Ecto neural progenitor cell (in vitro differentiated cells): ENCODE results near the gene YEATS4.

ENCODE experiments used
- DNase-seq: peaks from one replicate; pipeline ENCODE4 v3.0.0-alpha.2; 2018; ENCODE audit warnings: low spot score

Gene YEATS4

DNA sequence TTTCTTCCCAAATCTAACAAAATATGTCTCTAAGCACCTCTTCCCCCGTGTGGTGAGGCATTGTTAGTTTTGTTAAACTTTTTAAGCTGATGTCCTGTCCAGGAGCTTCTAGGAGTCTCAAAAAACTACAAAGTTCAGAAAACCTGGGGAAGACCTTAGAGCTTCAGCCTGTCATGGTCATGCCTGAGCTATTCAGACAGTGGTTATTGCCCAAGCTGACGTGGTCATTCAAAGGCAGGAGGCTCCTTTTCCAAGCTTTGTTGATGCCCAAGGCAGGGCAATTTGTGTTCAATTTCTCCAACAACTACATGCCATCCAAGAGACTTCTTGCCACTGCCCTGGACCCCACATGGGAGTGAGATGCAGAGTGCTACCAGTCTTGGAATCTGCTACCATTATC lies 17.1 kb upstream of the YEATS4 start:
- no peak for DNase-seq

DNA sequence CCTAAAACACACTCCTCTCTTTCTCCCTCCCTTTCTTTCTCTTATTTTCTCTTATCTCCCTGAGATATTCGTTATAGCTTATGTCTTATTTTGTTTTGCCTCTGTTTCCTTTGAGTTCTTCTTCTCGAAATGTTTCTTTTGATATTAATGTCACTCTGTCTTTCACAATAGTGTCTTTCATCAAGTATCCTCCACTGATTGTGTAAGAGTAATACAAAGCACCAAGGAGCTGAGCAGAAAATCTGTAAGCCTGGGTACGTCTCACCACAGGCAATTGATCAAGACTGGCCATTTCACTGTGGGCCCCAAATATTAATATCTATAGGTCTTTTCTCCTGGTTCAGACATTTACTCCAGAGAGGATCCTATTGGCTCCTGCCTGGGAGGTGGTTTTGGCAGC lies 16.2 kb upstream of the YEATS4 start:
- no peak for DNase-seq

DNA sequence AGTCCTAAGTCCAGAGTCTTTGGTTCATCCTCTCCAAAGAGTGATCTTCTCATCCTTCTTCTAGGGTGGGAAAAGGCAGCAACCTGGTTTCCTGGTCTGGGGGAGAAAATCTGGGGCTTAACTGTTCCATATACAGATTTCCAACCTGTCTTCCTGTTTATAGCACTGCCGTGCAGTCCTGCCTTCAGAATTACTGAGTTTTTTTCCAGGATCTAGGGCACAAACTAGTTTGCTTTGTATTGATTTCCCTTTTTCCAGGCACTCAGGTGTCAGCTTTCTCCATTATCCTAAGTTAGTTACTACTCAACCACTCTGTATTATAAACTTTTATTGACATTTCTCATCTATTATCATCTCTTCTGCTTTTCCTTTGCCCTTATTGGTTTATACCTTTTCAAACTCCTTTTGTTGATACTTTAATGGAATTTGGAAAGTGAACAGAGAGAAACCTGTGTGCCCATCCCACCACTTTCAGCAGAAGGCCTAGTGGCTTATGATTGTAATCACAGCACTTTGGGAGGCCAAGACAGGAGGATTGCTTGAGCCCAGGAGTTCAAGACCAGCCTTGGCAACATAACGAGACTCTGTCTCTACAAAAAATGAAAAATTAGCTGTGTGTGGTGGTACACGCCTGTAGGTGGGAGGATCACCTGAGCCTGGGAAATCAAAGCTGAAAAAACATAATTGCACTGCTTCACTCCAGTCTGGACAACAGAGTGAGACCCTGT lies 15.5 kb upstream of the YEATS4 start:
- DNase-seq = no peak

DNA sequence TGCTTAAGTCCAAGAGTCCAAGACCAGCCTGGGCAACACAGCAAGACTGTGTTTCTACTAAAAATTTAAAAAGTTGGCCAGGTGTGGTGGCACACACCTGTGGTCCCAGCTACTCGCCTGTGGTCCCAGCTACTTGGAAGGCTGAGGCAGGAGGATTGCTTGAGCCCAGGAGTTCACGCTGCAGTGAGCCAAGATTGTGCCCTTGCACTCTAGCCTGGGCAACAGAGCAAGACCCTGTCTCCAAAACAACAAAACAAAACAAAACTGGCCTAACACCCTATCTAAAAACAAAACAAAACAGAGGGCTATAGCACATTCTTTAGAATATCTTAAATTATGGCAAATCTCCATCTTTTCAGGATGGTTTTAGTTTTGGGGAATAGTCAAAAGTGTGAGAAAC lies 14.5 kb upstream of the YEATS4 start:
- DNase-seq = no peak

DNA sequence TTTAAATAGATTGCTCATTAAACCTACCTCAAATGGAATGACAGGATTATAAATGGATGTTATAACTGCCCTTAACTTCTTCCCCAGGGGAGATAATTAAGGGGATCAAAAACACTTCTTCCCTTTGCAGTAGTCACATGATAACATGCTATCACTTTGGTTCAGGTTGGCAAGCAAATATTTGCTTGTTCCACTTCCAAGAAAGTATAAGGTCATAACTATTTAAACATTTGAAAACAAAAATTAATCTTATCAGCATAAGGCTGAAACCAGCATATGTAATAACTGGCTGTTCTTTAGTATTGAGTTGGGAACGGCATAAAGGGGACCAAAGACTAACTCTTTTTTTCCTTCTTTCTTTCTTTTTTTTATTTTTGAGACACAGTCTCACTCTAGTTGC lies 13.8 kb upstream of the YEATS4 start:
- DNase-seq = no peak

DNA sequence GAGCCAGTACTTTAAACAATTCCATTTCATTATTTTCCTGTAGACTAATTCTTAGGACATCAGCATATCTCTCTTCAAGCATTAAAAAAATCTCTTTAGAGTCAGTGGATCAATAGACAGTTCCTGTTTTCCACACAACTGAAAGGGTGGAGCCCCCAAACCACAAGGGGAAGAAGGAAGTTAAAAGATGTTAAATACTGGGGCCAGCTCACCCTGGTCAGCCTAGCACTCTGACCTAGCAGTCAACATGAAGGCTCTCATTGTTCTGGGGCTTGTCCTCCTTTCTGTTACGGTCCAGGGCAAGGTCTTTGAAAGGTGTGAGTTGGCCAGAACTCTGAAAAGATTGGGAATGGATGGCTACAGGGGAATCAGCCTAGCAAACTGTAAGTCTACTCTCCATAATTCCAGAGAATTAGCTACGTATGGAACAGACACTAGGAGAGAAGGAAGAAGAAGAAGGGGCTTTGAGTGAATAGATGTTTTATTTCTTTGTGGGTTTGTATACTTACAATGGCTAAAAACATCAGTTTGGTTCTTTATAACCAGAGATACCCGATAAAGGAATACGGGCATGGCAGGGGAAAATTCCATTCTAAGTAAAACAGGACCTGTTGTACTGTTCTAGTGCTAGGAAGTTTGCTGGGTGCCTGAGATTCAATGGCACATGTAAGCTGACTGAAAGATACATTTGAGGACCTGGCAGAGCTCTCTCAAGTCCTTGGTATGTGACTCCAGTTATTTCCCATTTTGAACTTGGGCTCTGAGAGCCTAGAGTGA lies 11.2 kb upstream of the YEATS4 start, which contains the start of gene LYZ:
Gene LYZ (plus strand): TSS at position 220 of the 777 bp plus-strand sequence. CDS start 28 bp downstream, at position 248.
- no peak for DNase-seq

DNA sequence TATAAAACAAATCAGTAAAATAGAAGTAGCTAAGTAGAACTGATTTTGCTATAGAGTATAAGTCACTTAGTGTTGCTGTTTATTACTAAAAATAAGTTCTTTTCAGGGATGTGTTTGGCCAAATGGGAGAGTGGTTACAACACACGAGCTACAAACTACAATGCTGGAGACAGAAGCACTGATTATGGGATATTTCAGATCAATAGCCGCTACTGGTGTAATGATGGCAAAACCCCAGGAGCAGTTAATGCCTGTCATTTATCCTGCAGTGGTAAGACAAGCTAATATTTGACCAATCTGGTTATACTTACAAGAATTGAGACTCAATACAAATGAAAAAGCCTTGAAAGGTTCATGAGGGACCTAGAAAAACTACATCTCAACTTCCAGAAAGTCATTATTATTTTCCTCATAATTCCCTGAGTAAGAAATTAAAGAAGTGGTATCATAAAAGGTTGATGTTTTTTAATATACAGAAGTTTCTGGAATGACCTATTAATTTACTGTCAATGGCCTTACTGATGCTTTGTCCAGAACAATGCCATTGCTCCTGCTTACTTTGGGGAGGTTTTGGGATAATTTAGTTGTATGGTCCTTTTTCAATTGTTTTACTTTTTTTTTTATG lies 9.4 kb upstream of the YEATS4 start:
- no peak for DNase-seq

DNA sequence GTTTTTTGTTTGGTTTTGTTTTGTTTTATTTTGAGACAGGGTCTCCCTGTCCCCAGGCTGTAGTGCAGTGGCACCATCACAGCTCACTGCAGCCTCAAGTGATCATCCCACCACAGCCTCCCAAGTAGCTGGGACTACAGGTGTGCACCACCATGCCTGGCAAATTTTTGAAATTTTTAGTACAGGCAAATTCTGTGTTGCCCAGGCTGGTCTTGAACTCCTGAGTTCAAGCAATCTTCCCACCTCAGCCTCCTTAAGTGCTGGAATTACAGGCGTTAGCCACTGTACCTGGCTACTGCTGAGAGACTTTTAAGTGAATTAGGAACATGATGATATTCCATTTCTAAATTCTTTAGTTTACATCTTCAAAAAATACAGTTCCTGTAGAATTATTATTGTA lies 8.8 kb upstream of the YEATS4 start:
- DNase-seq = no peak

DNA sequence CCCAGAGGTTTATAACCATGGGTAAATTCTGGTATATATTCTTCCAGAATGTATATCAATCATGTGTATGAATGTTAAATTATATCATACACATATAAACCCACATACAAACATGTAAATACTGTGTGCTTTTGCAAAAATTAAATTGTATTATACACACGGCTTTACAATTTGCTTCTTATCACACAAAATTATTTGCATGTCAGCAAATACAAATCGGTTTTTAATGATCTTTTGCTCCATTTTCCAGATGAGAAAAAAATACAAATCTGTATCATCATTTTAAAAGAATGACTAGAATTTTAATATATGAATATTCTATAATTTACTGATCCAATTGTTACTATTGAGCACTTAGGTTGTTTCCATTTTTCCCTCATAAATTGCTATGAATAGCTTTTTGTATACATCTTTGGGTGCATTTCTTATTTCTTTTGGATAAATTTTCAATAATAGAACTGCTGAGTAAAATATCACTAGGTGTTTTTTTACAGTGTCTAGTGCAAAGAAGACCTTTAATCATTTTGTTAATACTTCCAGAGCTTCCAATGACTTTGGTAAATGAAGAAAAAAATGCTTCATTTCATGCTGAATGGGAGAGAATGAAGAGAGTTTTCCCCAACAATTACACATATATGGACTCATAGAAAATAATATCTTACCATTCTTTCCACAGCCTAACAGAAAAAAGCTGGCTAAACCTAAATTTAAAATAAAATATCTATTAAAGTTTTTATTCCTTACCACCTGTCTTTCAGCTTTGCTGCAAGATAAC lies 7.9 kb upstream of the YEATS4 start:
- DNase-seq = no peak

DNA sequence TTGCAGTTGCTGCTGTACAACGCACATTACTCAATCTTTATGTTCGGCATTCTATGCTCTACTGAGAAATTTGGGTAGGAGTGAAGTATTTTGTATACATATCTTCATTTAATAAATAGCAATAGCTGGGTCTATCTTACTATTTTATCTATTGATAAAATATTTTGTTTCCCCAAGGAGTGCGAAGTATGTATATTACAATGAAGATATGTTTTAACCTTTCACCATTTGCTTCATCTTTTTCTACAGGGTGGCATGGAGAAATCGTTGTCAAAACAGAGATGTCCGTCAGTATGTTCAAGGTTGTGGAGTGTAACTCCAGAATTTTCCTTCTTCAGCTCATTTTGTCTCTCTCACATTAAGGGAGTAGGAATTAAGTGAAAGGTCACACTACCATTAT lies 6.6 kb upstream of the YEATS4 start:
- DNase-seq = no peak

DNA sequence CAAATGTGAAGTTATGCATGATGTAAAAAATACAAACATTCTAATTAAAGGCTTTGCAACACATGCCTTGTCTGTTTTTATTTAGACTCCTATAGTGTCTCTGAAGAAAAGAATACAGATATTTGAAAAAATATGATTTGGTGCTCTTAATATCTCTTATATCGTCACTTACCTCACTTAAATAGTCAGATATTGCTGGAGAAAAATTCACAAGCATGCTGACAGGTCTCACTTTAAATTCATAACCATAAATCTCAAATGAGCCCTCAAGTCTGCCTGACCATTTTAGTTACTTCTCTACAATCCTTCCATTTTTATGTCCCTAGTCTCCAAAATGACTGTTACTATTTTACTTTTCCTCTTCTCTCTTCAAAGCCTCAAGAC lies 5.4 kb upstream of the YEATS4 start:
- DNase-seq = no peak

DNA sequence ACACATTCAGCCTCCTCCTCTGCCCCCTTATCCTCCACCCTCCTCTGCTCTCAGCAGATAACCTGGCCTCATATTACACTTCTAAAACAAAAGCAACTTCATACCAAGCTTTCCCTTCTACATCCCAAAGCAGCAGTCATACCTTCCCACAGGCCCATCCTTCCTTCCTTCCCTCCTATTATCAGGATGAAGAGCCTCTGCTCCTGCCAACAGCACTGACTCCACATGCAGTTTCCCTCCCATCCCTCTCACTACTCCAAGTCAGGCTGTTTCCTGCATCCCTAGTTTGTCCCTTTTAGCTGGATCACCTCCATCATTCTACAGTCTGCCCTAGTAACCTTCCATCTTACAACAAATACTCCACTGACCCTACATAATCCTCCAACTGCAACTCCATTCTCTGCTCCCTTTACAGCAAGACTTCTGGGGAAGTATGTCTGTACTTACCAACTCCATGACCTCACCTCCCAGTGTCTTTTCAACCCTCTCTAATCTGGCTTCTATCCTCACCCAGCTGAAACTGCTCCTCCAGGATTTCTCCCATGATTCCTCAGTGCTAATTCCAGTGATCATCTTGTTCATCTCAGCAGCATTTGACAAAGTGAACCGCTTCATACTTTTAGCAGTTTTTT lies 4.9 kb upstream of the YEATS4 start:
- no peak for DNase-seq

DNA sequence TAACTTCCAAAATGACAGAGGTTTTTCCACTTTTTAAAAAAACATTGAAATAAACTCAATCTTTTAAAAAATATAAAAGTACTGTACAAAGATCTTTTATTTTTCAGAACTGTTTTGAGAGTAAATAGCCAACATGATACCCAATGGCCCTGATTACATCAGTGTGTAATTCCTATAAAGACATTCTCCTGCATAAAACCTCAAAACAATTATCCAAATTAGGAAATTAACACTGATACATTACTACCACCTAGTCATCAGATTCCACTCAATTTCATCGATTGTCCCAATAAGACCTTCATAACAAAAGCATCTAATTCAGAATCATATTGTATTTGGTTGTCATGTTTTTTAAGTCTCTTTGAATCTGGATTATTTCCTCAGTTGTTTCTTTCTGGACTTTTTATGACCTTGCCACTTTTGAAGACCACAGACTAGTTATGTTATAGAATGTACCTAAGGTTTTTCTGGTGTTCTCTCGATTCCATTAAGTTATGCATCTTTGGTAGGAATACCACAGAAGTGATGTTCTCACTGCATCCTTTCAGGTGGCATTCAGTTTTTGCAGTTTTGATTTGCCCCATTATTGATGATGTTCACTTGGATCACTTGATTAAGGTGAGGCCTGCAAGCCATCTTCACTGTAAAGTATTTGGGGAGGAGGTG lies 4.0 kb upstream of the YEATS4 start:
- no peak for DNase-seq

DNA sequence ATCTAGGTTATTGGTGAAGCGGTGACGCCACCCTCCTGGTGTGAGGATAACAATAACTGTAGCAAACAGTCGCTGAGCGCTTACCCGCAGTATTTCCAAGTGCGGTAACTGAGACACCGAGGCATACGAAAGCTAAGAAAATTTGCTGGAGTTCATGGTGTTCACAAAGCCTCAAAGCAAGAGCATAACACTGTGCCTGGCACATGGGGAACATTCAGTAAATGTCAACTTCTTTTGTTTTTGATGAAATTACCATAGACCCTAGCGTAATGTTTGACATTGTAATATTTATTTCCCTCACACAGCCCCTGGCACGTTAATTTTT lies 767 bp downstream of the YEATS4 start:
- no peak for DNase-seq

DNA sequence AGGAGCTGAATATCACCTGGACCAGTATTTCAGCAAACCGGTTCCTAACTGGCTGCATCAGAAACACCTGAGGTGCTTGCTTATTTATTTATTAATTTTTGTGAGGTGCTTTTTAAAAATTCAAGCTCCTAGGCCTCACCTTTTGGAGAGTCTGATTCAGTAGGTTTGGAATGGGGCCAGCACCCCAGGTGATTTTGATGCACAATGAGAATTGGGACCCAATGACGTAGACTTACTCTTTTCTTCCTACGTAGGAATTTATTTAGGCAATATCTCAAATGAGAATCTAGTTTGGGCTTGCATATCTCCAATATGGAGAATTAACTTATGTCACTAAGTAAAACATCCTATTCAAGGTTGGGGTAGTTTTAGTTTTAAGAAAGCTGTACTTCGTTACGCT lies 7.3 kb downstream of the YEATS4 start:
- no peak for DNase-seq

DNA sequence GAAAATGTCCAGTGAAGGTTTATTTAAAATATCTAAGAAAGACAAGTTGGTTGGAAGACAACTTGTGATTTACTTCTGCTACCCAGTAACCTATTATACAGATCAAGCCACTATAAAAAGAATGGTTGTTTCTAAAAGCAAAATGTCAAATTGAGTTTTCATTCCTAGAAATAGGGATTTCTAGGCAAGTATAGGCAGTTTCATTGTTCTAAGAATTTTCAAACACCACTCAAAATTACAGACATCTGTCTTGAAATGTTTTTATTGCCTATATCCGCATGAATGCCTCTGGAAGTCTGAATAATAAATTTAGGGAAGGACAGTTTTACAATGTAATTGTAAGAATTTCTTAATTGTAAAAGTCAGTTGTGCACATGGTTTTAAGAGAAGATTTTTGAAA lies 8.6 kb downstream of the YEATS4 start:
- DNase-seq = no peak

DNA sequence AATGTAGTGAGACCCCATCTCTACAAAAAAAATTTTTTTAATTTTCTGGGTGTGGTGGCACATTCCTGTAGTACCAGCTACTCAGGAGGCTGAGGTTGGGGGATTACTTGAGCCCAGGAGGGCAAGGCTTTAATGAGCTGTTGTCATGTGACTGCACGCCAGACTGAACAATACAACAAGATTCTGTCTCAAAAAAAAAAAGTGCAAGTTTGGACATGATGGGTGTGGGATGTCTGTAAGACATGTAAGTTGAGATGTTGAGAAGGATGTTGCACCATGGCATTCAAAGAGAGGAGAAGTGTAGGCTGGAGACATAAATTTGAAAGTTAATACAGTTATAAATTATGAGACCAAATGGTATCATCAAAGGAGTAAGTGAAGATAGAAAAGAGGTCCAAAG lies 23.5 kb downstream of the YEATS4 start:
- DNase-seq = no peak

DNA sequence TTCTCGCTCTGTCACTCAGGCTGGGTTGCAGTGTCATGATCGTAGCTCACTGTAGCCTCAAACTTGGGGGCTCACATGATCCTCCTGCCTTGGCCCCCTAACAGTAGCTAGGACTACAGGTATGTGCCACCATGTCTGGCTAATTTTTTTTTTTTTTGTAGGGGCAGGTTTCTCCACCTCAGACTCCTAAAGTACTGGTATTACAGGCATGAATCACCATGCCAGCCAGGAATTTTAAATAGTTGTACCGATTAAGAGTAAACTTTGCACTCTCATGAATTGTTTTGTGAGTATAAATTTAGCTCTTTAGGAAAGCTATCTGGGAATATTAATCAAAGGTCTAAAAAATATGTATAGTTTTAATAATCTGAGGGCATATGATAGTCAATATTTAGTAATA lies 25.5 kb downstream of the YEATS4 start:
- DNase-seq = no peak

DNA sequence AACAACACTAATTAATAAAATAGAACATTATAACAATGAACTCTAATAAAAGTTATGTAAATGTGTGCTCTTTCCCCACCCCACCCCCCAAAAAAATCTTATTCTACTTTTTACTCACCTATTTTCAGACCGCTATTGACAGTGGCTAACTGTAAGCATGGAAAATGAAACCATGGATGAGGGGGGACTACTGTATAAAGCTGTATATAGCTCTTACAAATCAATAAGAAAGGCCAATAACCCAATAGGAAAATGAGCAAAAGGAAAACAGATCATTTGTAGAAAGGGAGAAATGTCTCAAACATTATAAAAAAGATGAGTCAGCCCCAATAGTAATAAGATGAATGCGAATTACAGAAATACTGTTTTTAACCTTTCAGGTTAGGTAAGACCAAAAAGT lies 27.4 kb downstream of the YEATS4 start:
- no peak for DNase-seq

DNA sequence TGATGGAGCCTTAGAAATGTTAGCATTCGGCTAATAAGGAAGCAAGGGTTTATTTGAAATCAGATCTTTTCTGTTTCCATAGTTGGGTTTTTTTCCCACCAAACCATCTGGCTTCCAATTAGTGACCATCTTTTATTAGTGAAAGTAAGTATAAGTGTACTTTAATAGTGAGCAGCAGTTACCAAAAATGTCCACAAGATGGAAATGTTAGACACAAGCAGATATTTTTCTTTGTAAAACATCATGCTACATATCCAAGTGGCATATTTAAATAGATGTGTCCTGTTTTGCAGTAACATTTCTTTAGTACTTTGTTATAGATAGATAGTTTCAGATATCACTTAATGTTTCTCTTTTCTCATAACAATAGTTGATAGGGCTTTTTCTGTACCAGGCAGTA lies 28.8 kb downstream of the YEATS4 start:
- DNase-seq = no peak

DNA sequence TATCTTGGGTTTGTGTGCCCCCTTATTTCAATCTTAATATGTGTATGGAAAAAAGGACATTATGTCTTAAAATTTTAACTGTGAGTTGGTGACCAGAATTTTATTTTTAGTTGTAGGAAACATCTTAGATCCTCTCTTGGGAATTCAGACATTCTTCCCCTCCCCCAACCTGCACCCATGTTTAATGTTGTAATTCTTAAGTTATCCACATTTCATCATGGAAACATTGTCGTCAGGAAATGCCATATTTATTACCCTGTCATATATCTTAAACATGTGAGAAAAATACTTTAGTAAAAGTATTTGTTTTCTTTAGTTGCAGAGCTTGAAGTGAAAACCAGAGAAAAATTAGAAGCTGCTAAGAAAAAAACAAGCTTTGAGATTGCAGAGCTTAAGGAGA lies 30.3 kb downstream of the YEATS4 start:
- no peak for DNase-seq
